K562 (cell line): ENCODE measurements around the gene COL11A2. TPM values are rescaled to one million over a fixed set of nuclear protein-coding genes. Genes with fewer than 3 reads are reported as not detected.

ENCODE experiments used
- BRD4 ChIP-seq: fragments of 200-600 bp; sonication (generic); IDR thresholded peaks from 2 replicates; pipeline ENCODE4 v1.6.1; 2017; ENCODE audit warnings: inconsistent platforms
- CREBBP ChIP-seq: IDR thresholded peaks from one replicate; pipeline ENCODE4 v1.6.1; 2012; ENCODE audit warnings: low read depth, mild to moderate bottlenecking, control low read depth, inconsistent platforms, low read length
- EHMT2 ChIP-seq: fragments of 450-650 bp; IDR thresholded peaks from 2 replicates; pipeline ENCODE4 v1.6.1; 2018; ENCODE audit warnings: antibody characterized with exemption
- GTF2F1 ChIP-seq: IDR thresholded peaks from 2 replicates; pipeline ENCODE4 v1.6.1; 2011; ENCODE audit warnings: low read depth, low read length, improper control_type of control experiment
- NUFIP1 ChIP-seq: fragments of 450-650 bp; IDR thresholded peaks from 2 replicates; pipeline ENCODE4 v1.6.1; 2018; ENCODE audit not compliant: partially characterized antibody
- POLR2AphosphoS2 ChIP-seq: IDR thresholded peaks from 2 replicates; pipeline ENCODE4 v1.6.1; 2012; ENCODE audit warnings: low read length, improper control_type of control experiment
- RBM34 ChIP-seq: fragments of 200-400 bp; formaldehyde crosslinking; IDR thresholded peaks from 2 replicates; pipeline ENCODE4 v1.6.1; 2018; ENCODE audit warnings: low read length, borderline replicate concordance; ENCODE audit not compliant: insufficient read depth
- RUNX1 ChIP-seq: sonication (generic); IDR thresholded peaks from 2 replicates; pipeline ENCODE4 v1.6.1; 2016; ENCODE audit warnings: antibody characterized with exemption, low read depth
- SETDB1 ChIP-seq: IDR thresholded peaks from one replicate; pipeline ENCODE4 v1.6.1; 2012; ENCODE audit warnings: low read length, control low read depth, inconsistent platforms
- SMARCA5 ChIP-seq: fragments of 450-650 bp; IDR thresholded peaks from 2 replicates; pipeline ENCODE4 v1.6.1; 2016
- SNRNP70 ChIP-seq: fragments of 200-400 bp; formaldehyde crosslinking; optimal IDR thresholded peaks from 2 replicates; pipeline ENCODE3; 2017; ENCODE audit warnings: low read depth, low read length
- WHSC1 ChIP-seq: IDR thresholded peaks from one replicate; pipeline ENCODE4 v1.6.1; 2012; ENCODE audit warnings: low read length, control low read depth, inconsistent platforms
- XRCC4 ChIP-seq: IDR thresholded peaks from one replicate; pipeline ENCODE4 v1.6.1; 2011; ENCODE audit not compliant: insufficient read depth, insufficient read length; ENCODE audit errors: extremely low read depth
- ZBED1 ChIP-seq: IDR thresholded peaks from 2 replicates; pipeline ENCODE4 v1.6.1; 2014
- ZC3H11A ChIP-seq: IDR thresholded peaks from 2 replicates; pipeline ENCODE4 v1.6.1; 2012; ENCODE audit warnings: low read depth, low read length, improper control_type of control experiment
- ZFP1 ChIP-seq: fragments of 450-650 bp; formaldehyde crosslinking; IDR thresholded peaks from 2 replicates; pipeline ENCODE4 v1.4.0; 2020; ENCODE audit warnings: mild to moderate bottlenecking, mixed read lengths
- ZNF263 ChIP-seq: sonication (generic); formaldehyde crosslinking; IDR thresholded peaks from 2 replicates; pipeline ENCODE4 v1.8.0; 2022; ENCODE audit warnings: mild to moderate bottlenecking, missing genetic modification reagents, borderline replicate concordance
- ZNF3 ChIP-seq: fragments of 250-450 bp; sonication (Bioruptor Pico); IDR thresholded peaks from 2 replicates; pipeline ENCODE4 v1.5.0; 2021; ENCODE audit warnings: mild to moderate bottlenecking, moderate library complexity
- ZNF347 ChIP-seq: fragments of 450-650 bp; formaldehyde crosslinking; IDR thresholded peaks from 2 replicates; pipeline ENCODE4 v1.4.0; 2020; ENCODE audit warnings: low read depth, mild to moderate bottlenecking, moderate library complexity
- polyA plus RNA-seq, 8 experiments: library from polyadenylated mRNA; depleted of rRNA in 4 of 8; stranded (reverse) in 5 of 8; unstranded in 3 of 8; fragments of >200 nt; fragmentation: Nextera tagmentation in 2 of 8; fragmentation: Illumina TruSeq in 1 of 8; extraction: Ambion mirVana in 2 of 8; extraction: Trizol in 1 of 8; gene quantifications; 2 replicates each; pipeline versions ENCODE4 v1.2.1 to v1.2.3, GENCODE V29; 2011 to 2014; ENCODE audit warnings: inconsistent platforms in 1 of 8, missing spikeins in 1 of 8
- total RNA-seq, 7 experiments: library from RNA; depleted of rRNA in 6 of 7; stranded (reverse); fragments of >200 nt in 6 of 7; fragmentation: Illumina TruSeq in 2 of 7; extraction: Trizol in 2 of 7; gene quantifications; 2 replicates each; pipeline versions ENCODE4 v1.2.1 to v1.2.3, GENCODE V29; 2011 to 2021; ENCODE audit warnings: low replicate concordance in 1 of 7
- TF ChIP-seq, protein P1 (sequence below): sonication (generic); formaldehyde crosslinking; IDR thresholded peaks from 2 replicates; pipeline ENCODE4 v1.8.0; 2022; ENCODE audit warnings: missing genetic modification reagents, mild to moderate bottlenecking, moderate library complexity, borderline replicate concordance
- TF ChIP-seq, protein P2 (sequence below): fragments of 450-650 bp; IDR thresholded peaks from 2 replicates; pipeline ENCODE4 v1.6.1; 2017; ENCODE audit warnings: antibody characterized with exemption
- TF ChIP-seq, protein P3 (sequence below): fragments of 450-650 bp; formaldehyde crosslinking; IDR thresholded peaks from 2 replicates; pipeline ENCODE4 v1.4.0; 2022; ENCODE audit warnings: mild to moderate bottlenecking, moderate library complexity
- TF ChIP-seq, protein P4 (sequence below): fragments of 250-450 bp; sonication (Bioruptor Pico); IDR thresholded peaks from 2 replicates; pipeline ENCODE4 v1.4.0; 2020; ENCODE audit warnings: mild to moderate bottlenecking

The COL11A2 gene
- total and polyA plus RNA-seq, 9 of the 15 experiments (the other 6 are each of a cell fraction or from before 2014, with no cell fraction given), result 0.04 to 0.35 (median 0.09) TPM; not detected in 1

DNA sequence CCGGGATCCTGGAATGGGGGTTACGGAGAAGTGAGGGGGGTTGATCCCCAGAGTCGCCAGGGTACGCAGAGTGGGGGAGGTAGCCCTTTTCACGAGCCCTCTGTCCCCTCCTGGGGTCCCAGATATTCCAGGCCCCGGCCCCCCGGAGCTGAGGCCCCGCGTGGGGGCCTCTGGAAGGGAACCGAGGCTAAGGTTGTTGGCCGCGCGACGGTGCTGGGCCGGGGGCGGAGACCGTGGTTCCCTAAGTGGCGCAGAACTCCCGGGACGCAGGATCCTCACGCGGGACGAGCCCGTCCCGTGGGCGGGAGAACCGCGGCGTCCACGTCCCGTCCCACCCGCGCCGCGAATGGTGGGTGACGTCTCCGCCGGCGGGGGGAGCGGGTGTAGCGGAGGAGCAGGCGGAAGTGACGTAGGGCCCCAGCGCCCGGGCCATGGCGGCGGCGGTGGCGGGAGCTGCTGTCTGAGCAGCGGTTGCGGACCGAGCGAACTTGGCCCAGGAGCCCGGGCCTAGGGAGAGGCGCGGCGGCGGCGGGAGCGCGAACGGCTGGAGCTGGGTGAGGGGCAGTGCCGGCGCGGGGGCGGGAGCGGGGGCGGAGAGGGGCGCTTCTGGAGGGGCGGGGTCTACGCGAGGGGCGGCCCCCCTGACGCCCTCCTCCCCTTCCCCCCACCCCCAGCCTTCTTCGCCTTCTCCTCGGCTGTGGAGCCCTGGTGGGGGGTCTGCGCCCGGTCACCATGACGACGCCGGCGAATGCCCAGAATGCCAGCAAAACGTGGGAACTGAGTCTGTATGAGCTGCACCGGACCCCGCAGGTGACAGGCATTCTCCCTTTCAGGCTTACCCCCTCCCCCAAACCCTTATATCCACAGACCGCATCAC is 16.1 kb upstream of the COL11A2 start, which contains the start of gene RING1 (continued):
- TF ChIP-seq GTF2F1 (peak; percentile 71; the same call in 1 of the 2 replicates), EHMT2 (no peak), SMARCA5 (no peak), ZBED1 (peak; percentile 67; the same call in 1 of the 2 replicates), RBM34 (0 out of 2 replicates have a peak, but pooled peaks have one; percentile 70), BRD4 (peak; percentile 88; the same call in 1 of the 2 replicates), WHSC1 (no peak), SETDB1 (no peak), XRCC4 (no peak), CREBBP (no peak), ZNF347 (CRISPR knock-in tag) (no peak), POLR2AphosphoS2 (peak; percentile 68; the same call in 1 of the 2 replicates), ZFP1 (no peak), ZNF263 (CRISPR knock-in tag) (no peak; the same call in 1 of the 2 replicates), NUFIP1 (no peak), SNRNP70 (no peak), RUNX1 (peak; percentile 54; the same call in 1 of the 2 replicates), ZC3H11A (no peak), ZNF3 (0 out of 2 replicates have a peak, but pooled peaks have one; percentile 24)
- TF ChIP-seq, protein P1, sequence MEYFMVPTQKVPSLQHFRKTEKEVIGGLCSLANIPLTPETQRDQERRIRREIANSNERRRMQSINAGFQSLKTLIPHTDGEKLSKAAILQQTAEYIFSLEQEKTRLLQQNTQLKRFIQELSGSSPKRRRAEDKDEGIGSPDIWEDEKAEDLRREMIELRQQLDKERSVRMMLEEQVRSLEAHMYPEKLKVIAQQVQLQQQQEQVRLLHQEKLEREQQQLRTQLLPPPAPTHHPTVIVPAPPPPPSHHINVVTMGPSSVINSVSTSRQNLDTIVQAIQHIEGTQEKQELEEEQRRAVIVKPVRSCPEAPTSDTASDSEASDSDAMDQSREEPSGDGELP (CRISPR knock-in tag), result peak; percentile 73
- TF ChIP-seq, protein P2, sequence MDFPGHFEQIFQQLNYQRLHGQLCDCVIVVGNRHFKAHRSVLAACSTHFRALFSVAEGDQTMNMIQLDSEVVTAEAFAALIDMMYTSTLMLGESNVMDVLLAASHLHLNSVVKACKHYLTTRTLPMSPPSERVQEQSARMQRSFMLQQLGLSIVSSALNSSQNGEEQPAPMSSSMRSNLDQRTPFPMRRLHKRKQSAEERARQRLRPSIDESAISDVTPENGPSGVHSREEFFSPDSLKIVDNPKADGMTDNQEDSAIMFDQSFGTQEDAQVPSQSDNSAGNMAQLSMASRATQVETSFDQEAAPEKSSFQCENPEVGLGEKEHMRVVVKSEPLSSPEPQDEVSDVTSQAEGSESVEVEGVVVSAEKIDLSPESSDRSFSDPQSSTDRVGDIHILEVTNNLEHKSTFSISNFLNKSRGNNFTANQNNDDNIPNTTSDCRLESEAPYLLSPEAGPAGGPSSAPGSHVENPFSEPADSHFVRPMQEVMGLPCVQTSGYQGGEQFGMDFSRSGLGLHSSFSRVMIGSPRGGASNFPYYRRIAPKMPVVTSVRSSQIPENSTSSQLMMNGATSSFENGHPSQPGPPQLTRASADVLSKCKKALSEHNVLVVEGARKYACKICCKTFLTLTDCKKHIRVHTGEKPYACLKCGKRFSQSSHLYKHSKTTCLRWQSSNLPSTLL, result peak; percentile 77
- TF ChIP-seq, protein P3, sequence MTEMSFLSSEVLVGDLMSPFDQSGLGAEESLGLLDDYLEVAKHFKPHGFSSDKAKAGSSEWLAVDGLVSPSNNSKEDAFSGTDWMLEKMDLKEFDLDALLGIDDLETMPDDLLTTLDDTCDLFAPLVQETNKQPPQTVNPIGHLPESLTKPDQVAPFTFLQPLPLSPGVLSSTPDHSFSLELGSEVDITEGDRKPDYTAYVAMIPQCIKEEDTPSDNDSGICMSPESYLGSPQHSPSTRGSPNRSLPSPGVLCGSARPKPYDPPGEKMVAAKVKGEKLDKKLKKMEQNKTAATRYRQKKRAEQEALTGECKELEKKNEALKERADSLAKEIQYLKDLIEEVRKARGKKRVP (CRISPR knock-in tag), result 0 out of 2 replicates have a peak, but pooled peaks have one; percentile 33
- TF ChIP-seq, protein P4, sequence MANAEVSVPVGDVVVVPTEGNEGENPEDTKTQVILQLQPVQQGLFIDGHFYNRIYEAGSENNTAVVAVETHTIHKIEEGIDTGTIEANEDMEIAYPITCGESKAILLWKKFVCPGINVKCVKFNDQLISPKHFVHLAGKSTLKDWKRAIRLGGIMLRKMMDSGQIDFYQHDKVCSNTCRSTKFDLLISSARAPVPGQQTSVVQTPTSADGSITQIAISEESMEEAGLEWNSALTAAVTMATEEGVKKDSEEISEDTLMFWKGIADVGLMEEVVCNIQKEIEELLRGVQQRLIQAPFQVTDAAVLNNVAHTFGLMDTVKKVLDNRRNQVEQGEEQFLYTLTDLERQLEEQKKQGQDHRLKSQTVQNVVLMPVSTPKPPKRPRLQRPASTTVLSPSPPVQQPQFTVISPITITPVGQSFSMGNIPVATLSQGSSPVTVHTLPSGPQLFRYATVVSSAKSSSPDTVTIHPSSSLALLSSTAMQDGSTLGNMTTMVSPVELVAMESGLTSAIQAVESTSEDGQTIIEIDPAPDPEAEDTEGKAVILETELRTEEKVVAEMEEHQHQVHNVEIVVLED, result peak; percentile 88
